HG02852 (cell line): Measurements from ENCODE around the gene PDZD2.
"Not testable (repeated sequence)": the region's sequence is repeated elsewhere in the genome, so short reads cannot be mapped to it uniquely, and the experiment has no call there.

Experiments used
- ATAC-seq: cut with Tn5 transposase; IDR thresholded peaks from one replicate; pipeline ENCODE4 v1.9.1; 2021; ENCODE audit warnings: mild to moderate bottlenecking, moderate library complexity; ENCODE audit not compliant: unreplicated experiment

Gene PDZD2

GRCh38 chr5:32027717-32028458 is 389.0 kb downstream of the PDZD2 start:
- ATAC-seq: no peak

DNA sequence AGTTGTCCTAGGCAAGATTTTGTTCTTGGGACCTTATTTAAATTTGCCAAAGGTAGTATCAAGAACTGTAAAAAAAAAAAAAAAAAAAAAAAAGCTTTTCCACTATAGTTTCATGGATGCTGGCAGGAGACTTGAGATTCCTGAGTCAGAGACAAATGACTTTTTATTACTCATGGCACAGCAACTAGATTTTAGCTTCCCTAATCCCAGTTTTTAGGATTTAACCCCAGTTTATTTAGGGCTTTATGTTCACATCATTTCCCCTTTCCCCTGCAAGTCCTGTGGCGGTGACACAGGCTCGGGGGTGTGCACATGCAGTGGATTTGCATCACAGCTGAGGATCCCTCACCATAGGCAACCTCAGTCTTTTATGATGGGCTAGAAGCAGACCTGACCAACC is 390.3 kb downstream of the PDZD2 start:
- ATAC-seq: no peak

DNA sequence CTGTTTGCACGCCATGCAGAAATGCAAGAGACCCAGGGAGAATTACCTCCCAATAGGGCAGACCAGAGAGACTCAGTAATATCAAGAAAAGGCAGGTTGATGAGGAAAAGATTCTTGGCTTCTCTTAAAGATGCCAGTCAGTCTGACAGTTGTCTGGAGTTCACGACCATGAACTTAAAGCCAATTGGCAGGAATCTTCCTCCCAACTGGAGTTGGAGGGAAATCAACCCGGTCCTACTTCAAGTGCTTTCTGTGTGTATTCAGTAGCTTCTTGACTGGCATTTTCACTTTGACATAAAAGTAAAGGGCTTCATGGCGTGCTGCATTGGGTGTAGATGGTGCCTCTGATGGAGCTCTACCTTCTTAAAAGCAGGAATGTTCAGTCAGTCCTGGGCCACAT is 390.9 kb downstream of the PDZD2 start:
- ATAC-seq: no peak

DNA sequence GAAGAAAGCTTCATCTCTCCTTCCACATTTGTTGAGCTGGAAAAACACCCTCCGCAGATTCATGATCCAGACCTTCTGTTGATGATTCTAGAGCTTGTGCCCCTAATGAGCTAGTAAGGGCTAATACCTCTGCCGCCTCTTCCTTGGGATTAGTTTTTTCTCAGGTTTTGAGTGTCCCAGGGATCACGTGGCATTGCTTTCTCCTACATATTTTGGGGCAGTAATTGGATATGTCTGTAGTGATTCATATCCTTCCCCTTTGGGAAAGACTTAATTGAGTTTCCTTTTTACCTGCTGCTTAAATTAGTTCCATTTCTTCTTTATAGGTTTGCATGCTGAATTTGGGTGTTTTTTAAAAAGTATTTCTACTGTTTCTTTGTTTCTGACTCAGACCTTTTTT is 391.3 kb downstream of the PDZD2 start:
- ATAC-seq: no peak

DNA sequence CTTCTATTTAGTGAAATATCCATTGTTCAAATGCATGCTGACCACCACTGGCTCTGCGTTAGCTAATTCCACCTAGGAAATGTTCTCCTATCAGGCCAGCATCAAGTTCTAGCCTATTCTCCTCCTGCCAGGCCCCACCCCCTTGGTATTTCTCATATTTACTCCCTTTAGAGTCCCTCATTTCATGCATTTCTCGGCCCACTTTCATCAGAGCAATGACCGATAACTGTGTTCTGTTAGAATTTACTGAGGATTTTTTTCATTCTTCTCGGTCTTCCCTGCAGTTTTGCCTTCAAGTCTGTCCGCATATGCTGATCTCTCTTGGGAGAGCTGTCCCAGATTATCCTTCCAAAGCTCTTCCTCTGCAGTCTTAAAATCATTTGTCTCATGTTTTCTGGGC is 391.8 kb downstream of the PDZD2 start:
- no peak for ATAC-seq

DNA sequence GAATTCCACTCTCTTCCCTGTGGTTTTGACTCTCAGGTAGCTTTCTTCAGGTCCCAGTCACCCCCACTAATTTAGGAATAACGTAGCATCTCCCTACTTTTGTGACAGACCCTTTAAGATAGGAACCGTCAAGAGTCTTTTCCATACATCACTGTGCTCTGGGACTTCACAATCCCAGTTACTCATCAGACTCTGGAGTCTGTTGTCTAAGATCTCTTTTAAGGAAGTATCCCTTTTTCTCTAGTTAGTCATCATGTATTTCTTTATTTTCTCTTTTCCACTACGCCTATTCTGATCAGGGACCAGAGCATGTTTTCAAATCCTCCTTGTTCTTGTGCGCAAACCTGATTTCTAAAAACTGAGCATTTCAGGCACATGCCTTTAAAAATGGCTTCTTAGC is 392.2 kb downstream of the PDZD2 start:
- no peak for ATAC-seq

DNA sequence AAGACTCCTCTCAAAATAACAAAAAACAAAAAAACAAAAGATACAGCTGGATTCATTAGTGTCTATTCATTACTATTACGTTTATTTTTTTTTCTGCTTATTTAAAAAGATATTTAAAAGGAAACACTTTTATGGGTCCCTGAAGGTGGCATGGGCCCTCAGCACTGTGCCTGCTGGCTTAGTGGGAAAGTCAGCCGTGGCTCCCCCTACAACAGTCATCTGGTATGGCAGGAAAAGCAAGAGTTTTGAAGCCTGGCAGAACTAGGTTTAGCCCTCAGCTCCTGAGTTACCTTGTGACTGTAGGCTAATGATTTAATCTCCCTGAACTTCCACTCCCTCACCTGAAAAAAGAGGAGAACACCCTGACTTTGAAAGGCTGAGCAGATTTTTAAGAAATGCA is 399.6 kb downstream of the PDZD2 start:
- no peak for ATAC-seq

DNA sequence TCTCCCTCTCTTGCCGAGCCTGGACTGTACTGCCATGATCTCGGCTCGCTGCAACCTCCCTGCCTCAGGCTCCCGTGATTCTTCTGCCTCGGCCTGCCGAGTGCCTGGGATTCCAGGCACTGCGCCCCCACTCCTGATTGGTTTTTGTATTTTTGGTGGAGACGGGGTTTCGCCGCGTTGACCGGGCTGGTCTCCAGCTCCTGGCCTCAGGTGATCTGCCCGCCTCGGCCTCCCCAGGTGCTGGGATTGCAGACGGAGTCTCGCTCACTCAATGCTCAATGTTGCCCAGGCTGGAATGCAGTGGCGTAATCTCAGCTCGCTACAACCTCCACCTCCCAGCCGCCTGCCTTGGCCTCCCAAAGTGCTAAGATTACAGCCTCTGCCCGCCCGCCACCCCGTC is 400.2 kb downstream of the PDZD2 start:
- not testable (repeated sequence) for ATAC-seq

DNA sequence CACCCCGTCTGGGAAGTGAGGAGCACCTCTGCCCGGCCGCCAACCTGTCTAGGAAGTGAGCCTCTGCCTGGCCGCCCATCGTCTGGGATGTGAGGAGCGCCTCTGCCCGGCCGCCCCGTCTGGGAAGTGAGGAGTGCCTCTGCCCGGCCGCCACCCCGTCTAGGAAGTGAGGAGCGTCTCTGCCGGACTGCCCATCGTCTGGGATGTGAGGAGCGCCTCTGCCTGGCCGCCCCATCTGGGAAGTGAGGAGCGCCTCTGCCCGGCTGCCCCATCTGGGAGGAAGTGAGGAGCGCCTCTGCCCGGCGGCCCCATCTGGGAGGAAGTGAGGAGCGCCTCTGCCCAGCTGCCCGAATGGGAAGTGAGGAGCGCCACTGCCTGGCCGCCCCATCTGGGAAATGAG is 400.7 kb downstream of the PDZD2 start:
- not testable (repeated sequence) for ATAC-seq

GRCh38 chr5:32040181-32040695 is 401.3 kb downstream of the PDZD2 start:
- not testable (repeated sequence) for ATAC-seq

DNA sequence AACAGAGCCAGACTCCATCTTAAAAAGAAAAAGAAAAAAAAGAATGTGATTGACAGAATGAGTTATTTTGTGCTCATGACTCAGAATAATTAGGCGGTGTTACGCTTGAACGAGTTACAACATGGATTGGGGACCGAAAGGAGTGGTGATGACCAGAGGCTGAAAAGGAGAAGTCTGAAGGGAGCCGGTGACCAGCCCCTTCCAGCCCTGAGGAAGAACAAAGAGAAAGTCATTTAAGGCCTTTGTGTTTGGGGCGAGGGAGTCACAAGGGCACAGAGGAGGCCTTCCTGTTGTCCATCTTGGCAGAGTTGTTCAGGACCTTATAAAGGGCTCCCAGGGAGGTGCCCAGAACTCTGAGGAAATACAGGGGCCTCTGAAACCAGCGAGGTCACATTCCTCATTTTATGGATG is 403.6 kb downstream of the PDZD2 start:
- no peak for ATAC-seq

DNA sequence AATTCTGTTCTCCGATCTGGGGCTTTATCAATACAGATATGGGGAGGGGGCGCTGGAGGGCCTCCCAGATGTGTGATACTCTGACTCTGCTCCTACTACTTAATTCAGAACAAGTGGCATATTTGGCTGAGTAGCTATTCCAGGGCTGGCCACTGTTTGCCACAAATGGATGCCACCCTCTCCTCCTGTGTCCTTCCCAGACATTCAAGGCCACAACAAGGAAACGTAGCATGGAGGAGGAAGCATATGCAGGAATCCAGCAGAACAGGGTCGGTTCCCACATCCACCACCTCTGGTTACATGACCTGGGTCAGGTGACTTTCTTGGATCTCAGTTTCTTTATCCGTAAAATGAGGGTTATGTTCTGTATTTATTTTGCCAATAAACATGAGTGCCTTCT is 404.2 kb downstream of the PDZD2 start:
- no peak for ATAC-seq

- no peak for ATAC-seq
Measured at GRCh38 chr5:32044434-32044833, 405.5 kb downstream of the PDZD2 start.

DNA sequence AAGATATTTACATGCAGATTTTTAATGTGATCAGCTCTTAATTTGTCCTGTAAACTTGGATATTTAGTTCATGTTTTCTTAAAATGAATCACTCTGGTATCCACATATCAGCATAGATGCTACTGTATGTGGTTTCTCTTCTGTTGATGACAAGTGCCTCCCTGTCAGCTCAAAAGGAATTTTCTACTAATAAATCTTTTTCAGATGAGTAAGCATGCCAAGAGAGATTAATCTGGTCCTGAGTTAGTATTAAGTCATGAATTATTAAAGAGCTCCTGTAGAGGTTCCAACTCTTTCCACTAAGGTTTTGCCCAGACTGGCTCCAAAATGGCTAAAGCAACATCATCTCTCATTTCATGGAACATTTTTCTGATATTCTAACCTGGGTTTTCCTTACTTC is 406.0 kb downstream of the PDZD2 start:
- no peak for ATAC-seq

- ATAC-seq: no peak
Measured at GRCh38 chr5:32047056-32047455, 408.1 kb downstream of the PDZD2 start.

- ATAC-seq: no peak
Measured at GRCh38 chr5:32051796-32052195, 412.9 kb downstream of the PDZD2 start.

DNA sequence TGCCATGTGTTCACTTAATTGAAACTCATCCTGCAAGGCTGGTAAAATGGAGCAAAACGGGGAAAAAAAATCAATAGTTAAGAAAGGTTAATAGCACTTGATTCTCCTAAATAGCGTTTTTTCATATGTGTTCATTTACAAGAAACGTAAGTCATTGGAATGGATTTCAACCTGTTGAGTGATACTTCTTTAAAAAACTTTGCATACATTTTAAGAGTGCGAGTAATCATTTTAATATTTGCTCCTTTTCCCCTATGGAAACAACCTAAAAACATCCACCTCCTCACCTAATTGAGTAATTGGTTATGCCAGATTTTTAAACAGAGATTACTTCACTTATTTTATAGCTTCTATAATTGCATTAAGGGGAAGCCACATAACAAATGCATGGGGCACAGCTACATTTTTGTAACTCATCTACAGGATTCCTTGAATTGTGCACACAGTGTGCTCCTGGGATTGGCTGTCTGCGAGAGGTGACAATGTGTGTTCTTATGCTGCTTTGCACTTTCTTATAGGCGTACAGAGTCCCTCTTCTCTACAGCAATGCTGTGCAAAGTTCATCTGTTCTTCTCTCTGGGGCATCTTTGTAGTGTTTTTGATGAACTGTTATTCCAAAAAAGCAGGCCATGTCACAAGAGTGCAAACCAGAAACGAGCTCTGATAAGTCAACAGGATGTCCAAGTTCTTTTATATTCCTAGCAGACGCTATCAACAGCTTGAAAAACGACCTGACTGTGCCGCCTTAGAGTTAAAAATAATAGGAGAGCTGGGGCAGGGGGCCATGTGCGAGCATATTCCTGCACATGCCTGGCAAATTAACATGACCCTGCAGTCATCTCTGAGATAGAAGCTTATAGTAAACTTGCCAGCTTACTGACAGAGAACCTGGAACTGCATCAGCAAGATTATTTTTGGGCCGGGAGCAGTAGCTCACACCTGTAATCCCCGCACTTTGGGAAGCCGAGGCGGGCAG is 417.2 kb downstream of the PDZD2 start:
- ATAC-seq: no peak

GRCh38 chr5:32057187-32058096 is 418.5 kb downstream of the PDZD2 start:
- no peak for ATAC-seq

DNA sequence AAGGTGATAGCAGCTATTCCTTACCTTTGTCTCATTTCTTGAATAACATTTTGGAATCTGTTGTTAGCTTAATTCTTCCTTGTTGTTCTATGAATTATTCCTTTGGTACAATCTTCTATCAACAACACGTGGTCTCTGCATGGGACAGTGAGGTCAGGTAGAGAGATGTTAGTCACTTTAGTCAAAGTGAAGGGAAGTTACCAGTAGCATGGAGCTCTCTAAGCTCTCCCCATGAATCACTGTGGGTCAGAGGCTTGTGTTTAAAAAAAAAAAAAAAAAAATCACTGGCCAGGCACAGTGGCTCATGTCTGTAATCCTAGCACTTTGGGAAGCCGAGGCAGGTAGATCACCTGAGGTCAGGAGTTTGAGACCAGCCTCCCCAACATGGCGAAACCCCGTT is 419.2 kb downstream of the PDZD2 start:
- ATAC-seq: no peak

GRCh38 chr5:32058997-32059396 is 420.1 kb downstream of the PDZD2 start:
- no peak for ATAC-seq
